ENCODE measurements around the gene FHOD3.
"Not testable (repeated sequence)": the region's sequence is repeated elsewhere in the genome, so short reads cannot be mapped to it uniquely, and the experiment has no call there.

FHOD3 gene

DNA sequence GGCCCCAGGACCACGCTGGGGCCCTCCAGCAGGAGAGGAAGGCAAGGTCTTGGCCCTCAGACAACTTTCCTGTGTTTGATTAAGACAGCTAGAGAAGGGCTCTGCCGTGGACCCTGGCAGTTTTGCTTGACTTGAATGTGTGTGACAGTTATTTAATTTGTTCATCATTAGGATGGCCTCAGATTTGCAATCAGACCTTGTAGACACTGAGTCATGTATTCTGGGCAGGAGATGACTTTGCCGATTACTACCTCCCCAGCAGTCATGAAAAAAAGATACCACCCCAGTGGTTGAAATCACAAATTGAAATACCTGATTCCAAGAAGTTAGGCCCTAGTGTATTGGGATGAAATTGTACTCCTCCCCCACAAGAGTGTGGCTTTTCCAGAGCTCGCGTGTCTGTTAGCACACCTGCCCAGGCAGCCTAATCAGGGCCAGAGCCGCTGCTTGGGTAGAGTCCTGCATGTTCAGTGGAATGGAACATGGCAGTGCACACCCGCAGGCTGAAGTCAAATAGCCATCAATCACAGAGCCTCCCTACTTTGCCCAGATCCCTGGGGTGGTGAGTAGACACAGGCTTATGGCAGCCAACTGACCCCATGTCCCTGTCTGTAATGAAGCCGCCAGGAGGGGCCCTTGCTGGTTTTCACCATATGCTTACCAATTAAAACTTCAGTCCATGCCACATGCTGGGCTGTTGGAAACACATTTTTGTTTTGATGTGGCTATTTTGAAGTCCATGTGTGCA, 408.8 kb downstream of the FHOD3 start:
- DNase-seq (ENCODE audit: low read depth in 3 of 3) = no peak

DNA sequence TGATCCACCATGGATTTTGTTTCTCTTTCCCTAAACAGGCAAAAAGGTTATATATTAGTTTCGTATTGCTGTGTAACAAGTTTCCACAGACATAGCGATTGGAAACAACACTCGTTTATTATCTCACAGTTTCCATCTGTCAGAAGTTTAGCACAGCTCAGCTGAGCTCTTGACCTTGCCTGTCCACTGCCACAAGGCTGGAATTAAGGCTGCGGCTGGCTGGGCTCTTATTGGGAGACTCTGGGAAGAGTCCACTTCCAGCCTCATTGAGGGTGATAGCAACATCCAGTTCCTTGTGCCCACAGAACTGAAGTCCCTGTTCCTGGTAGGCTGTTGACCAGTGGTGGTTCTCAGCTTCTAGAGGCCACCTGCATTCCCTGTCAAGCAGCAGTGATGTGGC, 410.9 kb downstream of the FHOD3 start:
- no peak for DNase-seq (ENCODE audit: low read depth in 3 of 3)

DNA sequence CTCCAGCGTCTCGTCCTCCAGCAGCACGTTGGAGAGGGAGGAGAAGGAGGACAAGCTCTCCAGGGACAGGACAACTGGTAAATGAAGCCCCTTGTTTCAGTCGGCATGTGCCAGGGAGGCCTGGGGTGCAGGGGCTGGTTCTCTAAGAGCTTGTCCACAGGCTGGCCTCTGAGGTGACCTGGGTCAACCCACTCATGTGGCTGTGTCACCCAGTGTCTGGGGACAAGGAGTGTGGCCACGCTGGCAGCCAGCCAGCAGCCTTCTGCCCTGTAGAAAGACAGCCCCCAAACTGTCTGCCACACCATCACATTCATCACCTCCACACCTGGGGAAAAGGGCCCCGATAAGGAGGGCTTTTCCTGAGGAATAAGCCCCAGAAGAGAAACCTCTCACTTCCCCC, 411.8 kb downstream of the FHOD3 start:
- no peak for DNase-seq (ENCODE audit: low read depth in 3 of 3)

DNA sequence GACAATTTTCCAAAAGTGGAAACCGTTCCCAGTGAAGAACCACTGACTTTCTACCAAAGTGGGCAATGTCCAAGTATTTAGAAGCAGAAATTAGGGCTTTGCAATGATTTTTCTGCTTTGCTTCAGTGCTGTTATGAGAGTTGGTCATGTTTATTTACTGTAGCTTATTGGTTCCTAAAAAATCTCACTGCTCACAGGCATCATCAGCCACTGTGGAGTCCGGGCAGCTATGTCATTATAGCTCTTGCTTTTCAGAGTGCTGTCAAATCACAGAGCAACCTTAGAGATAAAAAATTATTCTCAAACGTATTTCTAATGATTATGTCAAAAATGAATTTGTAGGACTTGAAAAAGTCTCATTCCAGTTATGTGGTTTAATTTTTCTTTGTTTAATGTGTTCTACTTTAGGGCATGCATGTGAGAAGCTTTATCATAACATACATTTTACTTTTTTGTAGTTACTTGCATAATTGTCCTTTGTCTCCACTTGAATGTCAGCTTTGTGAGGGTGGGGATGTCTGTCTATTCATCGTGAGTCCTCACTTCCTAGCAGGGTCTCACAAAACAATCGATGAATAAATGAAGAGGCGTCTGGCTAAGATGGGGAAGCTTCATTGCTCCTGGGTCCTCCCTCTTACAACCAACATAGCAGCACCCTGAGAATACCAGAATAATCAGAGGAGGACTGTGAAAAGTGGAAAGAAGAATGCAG, 413.7 kb downstream of the FHOD3 start:
- no peak for DNase-seq (ENCODE audit: low read depth in 3 of 3)

DNA sequence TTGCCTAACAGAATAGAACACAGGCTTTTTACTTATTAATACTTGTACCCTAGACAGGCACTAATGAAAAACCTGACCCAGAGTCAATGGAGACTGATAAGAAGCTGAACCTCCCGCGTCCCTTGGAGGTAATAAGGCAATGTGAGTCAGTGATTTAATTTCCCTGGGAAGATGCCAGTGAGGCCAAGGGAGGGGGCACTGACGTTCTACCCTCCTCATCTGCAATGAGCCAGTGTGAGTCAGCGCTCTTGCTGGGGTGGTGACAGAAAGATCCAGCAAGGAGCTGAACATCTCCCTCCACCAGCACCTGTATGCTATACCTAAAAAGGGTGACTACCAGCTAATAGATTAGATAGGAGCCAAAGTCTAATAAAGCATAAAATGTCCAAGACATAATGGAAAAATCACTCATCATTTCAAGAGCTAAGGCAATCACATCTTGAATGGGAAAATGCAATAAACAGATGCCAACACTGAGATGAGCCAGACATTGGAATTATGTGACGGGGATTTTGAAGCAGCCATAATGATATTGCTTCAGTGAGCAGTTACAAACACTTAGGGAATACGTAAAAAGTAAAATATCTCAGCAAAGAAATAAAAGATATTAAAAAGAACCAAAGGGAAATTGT, 414.4 kb downstream of the FHOD3 start:
- no peak for DNase-seq (ENCODE audit: low read depth in 3 of 3)

DNA sequence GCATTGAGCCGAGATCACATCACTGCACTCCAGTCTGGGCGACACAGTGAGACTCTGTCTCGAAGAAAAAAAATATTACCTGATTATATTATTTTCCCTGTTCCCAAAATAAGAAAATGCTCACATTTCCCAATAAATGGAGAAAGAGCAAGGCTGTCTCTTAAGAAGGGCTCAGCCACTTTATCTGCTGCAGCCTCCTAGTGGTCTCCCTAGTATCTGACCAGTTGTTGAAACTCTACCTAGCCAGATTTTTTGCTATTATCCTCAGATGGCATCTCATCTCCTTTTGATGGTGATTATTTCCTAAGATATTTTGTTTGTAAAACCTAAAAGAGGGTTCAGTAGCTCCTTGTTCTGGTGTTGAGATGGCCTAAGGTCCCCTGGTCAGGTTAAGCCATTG, 417.0 kb downstream of the FHOD3 start:
- no peak for DNase-seq (ENCODE audit: low read depth in 3 of 3)

DNA sequence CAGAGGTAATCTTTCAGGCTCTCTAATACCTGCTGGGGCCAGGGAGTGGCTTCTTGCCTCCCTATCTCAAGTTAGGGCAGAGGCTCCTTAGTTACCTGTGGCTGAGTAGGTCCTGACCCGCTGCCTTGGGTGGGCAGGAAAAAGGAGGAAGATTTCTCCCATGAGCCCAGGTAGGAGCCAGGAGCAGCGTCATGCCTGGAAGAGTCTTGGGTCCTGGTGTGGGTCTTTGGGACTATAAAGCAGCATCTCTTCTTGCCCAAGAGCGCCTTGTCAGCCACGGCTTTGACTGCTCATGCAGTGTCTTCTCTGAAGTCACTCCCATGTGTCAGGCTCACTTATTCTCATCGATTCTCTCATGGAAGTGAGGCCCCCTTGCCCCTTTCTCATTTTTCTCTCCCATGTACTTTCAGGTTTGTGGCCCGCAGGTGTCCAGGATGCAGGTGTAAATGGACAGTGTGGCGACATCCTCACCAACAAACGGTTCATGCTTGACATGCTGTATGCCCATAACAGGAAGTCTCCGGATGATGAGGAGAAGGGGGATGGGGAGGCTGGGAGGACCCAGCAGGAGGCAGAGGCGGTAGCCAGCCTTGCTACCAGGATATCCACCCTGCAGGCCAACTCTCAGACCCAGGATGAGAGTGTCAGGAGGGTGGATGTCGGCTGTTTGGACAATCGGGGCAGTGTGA, 420.1 kb downstream of the FHOD3 start:
- no peak for DNase-seq (ENCODE audit: low read depth in 3 of 3)

DNA sequence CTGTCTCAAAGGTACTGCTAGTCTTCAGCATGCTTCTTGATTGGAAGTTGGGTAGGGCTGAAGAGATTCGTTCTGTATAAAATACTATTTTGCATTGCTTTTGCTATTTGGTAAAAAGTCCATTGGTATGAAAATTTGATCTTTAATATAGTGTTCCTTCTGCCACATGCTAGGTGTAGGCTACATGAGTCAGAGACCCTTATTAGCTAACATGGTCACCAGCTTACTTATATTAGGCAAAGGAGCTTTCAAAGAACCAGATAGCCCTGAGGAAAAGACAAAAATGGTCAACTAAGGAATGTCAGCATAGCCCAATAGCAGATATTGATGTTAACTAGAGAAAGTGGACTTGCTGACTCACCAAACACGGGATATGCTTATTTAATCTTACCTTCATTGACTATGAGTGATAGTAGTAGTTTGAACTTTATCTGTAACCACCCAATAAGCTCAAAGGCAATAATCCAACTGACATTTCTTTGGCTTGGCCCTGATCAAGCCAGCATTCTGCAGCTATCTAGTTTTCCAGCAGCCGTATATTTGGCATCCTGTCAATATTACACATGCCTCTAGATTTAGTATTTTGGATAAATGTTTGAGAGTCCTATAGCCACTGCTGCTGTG, 421.3 kb downstream of the FHOD3 start:
- no peak for DNase-seq (ENCODE audit: low read depth in 3 of 3)

DNA sequence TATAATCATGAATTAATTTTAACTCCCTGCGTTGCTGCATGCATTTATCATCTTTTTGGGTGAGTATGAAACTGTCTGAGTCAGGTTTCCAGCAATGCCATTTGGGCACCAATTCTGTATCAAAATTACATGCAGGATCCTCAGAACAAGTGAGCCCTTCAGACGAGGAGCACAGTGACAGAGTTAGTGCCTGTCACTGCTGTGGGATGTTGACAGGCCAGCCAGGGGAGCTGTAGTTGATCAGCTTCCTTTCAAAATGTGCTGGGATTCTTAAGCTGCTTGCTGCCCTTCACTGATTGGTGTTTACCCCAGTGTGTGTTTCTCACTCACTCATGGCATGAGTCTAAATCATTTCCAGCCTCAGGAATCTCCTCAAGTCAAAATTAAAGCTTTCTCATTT, 422.1 kb downstream of the FHOD3 start:
- no peak for DNase-seq (ENCODE audit: low read depth in 3 of 3)

DNA sequence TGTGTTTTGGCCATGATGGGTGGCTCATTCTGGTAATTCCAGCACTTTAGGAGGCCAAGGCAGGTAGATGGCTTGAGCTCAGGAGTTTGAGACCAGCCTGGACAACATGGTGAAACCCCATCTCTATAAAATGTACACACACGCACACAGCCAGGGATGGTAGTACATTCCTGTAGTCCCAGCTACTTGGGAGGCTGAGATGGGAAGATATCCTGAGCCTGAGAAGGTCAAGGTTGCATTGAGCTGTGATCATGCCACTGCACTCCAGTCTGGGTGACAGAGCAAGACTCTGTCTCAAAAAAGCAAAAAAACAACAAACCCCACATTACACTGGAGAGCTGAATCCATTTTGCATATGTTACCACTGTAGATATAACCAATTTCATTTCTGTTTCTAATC, 423.8 kb downstream of the FHOD3 start:
- DNase-seq (ENCODE audit: low read depth in 3 of 3) = not testable (repeated sequence)

DNA sequence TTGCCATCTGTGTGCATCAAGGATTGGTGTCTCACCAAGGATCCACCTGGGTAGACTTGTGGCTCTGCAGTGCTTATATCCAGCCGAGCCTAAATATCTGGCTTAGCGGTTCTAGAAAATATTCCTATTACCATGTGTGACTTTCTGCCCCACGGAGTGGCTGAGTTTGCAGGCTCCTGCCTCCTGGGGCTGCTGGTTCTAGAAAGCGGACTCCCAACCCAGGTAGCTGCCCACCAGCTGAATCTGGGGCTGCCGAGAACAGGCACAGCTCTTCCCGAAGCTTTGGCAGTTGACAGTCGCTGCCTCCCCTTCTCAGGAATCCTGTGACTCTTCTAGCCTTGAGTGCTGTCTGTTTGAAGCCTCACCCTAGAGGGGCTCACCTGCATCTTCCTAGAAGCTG, 426.7 kb downstream of the FHOD3 start:
- DNase-seq (ENCODE audit: low read depth in 3 of 3) = no peak

DNA sequence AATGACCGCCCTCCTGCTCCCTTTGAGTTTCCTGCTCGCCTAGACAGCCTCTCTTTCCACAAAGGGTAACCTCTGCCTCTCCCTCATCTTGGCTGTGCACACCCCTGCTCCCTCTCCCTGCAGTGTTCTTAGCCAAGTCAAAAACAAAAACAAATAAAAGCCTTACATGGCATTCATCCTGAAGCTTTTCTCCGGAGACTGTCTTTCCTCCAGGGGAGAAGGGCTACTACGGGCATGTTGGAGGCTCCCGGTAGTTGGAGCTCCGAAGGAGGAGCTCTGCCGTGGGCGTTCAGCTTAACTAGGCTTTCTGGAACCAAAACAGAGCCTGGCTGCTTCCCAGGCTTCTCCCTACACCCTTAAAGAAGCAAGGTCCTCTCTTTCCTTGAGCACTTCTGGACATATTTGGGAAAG, 427.1 kb downstream of the FHOD3 start:
- DNase-seq (ENCODE audit: low read depth in 3 of 3) = no peak

DNA sequence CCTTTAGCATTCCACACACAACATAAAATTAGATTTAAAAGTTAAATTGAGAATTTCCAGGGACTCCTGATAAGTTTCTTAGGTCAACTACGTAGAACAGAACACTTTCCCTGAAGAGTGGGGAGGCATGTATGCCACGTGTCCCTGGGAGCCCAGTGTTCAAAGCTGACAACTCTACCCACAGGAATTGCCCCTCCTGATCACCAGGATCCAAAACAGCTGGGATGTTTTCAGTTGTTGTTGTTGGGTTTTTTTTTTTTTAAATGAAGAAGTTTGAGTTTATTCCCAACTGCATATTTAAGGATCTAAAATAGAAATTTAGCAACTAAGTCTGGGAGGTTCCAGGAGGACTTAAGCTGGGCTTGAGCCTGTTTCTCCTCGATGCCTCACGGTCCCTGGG, 430.8 kb downstream of the FHOD3 start:
- DNase-seq (ENCODE audit: low read depth in 3 of 3) = no peak

DNA sequence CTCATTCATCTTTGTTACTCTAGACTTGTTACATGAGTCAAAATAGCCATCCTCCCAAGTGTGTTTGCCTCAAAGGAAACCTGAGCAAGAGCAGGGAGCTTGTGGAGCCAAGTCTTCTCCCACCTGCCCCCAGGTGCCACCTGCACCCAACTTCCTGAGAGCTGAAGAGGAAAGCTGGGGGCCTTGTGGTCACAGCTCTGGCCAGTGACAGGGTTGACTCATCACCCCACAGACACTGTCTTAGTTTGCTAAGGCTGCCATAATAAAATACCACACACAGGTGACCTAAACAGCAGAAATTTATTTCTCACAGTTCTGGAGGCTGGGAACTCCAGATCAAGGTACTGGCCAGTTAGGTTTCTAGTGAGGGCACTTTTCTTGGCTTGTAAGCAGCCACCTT, 431.7 kb downstream of the FHOD3 start:
- no peak for DNase-seq (ENCODE audit: low read depth in 3 of 3)

DNA sequence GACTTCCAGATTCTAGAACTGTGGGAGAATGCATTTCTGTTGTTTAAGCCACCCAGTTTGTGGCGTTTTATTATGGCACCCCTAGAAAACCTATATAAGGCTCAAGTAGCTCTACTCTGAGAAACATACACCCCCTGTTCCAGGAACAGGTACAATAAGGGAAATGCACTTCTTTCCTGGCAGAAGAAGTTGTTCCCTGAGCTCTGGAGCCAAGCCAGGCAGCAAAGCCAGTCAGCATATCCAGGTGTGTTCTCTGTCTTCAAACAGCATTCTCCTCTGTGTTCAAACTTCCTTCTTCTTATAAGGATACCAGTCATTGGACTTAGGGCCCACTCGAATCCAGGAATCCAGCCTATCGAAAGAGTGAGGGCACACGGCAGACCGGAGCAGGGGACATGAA, 434.8 kb downstream of the FHOD3 start:
- no peak for DNase-seq (ENCODE audit: low read depth in 3 of 3)

DNA sequence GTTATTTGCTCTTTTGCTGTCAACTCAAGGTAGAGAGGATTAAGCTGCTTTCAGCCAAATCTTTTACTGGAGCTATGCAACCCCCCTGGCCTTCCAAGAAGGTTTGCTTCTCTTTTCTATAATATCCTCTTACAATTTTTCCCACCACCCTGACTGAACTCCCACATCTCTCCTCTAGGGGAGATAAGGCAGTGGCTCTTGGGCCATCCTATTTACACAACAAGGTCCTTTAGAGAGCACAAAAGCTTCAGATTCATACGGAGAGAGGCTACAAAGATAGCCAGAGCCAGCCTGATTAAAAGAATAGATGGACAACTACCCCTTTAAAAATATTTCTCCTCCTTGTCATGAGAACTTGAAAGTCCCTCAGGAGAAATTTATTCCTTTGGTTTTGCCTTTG, 435.6 kb downstream of the FHOD3 start:
- no peak for DNase-seq (ENCODE audit: low read depth in 3 of 3)

DNA sequence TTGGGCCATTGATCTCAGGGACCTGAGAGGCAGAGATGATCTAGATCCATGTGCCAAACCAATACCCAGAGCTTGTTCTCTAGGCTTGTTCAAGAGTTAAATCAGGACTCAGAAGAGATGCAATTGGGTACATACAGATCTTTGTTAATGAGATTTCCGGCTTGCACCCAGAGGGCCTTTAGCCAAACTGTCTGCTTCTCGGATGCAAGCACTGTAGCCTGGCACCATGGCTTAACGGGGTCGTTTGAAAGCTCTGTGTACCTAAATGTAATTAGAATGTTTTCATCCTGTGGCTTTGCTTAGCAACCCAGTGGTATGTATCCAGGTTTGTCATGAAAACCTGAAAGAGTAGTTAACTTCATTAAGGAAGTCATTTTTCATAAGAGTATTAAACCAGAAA, 437.1 kb downstream of the FHOD3 start:
- DNase-seq (ENCODE audit: low read depth in 3 of 3) = no peak

DNA sequence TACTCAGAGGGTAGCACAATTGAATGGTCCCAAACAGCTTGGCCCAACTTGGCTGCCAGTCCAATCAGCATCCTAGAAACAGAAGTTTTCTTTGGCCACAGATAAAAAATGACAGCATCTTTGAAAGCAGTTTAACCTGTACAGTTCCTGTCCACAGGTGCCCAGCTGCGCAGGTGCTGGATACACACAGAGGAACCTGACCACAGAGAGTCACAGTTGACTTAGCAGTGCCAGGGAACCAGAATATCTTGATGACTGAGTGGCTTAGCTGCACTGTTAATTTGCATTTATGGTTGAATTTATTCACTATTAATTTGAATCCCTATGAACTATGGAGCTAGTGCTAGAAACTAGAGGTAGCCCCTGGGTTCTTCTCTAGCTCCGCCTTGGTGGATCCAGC, 437.6 kb downstream of the FHOD3 start:
- no peak for DNase-seq (ENCODE audit: low read depth in 3 of 3)

DNA sequence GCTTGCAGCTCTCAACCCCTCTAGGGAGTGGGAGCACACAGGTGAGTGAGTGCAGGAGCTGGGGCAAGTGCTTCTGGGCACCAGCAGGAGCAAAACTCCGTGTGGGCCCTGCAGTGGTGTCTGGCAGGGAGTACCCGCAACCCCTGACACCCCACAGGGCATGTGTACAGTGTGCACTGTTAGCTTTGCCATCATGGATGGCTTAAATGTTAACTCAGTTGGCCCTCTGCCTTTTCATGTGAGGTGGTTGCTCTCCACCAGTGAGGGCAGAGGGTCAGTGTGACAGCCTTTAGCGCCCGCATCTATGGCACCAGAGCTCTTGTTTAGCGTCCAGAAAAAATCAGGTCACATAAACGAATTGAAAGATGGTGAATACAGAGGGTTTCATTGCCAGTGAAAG, 438.6 kb downstream of the FHOD3 start:
- DNase-seq (ENCODE audit: low read depth in 3 of 3) = no peak

DNA sequence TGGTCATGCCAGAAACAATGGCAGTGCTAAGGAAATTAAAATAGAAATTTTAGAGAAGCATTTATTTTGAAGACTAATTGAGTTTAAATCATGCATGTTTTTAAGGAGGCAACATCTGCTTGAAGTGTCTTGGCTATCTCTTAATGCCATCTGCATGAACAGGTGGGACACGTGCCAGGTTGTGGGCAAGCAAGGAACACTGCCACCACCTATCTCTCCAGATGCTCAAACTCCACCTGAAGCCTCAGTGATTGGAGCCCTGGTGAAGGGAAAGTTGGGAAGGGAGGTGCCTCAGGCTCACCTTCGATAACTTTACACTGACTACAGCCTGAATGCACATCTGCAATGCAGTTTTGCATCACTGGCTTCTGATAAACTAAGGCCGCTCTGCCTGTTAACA, 439.8 kb downstream of the FHOD3 start:
- no peak for DNase-seq (ENCODE audit: low read depth in 3 of 3)

DNA sequence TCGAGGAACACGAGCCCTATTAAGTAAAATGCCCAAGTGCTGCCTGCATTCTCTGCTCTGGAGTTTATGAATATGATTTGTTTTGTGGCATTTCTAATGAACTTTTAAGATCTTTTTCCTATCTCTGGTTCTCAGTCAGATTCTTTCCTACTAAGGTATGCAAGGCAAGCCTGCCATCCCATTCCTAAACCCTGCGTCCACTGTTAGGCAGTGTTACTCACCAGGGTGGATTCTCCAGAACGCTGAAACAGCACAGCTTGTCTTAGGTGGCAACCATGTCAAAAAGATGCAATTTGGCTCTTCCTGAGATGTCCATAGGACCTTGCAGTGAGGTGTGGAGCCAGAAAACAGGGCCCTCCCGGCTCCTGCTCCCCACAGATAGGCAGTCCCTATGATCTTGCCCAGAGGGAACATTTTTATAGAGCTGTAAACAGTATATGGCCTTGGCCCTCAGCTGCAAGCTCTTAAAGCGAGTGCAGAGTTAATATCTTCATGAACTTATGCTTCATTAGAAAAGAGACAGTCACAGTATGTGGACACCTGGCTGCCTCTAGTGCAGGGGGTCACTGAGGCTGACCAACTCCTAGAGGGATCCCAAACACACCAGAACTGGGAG, 446.9 kb downstream of the FHOD3 start:
- no peak for DNase-seq (ENCODE audit: low read depth in 3 of 3)
